Breast epithelium (tissue), 4 donors: ENCODE results near the gene LRRC43. TPM values are rescaled to one million over a fixed set of nuclear protein-coding genes. Genes with fewer than 3 reads are reported as not detected.

Experiments
- DNase-seq, 2 donors: peaks; one replicate each; pipeline ENCODE4 v3.0.0-alpha.2; 2019; ENCODE audit warnings: low spot score in 2 of 2
- H3K27ac ChIP-seq, 2 donors: fragments of 200-600 bp; sonication (generic) in 1 of 2; one replicate each; pipeline ENCODE4 v1.5.1; 2016 to 2019; ENCODE audit warnings: mild to moderate bottlenecking in 1 of 2
- H3K27me3 ChIP-seq, 2 donors: fragments of 200-600 bp; sonication (generic) in 1 of 2; one replicate each; pipeline versions ENCODE4 v1.5.1 to v1.6.0; 2017 to 2019; ENCODE audit warnings: control low read depth in 1 of 2, mild to moderate bottlenecking in 1 of 2
- H3K36me3 ChIP-seq: fragments of 200-600 bp; one replicate; pipeline ENCODE4 v1.5.1; 2019
- H3K4me1 ChIP-seq, 2 donors: fragments of 200-600 bp; sonication (generic); one replicate each; pipeline ENCODE4 v1.5.1; 2016 to 2019; ENCODE audit warnings: control low read depth in 1 of 2
- H3K4me3 ChIP-seq, 3 donors: fragments of 200-600 bp; sonication (generic); 1 replicate in 2 of 3; 2 replicates in 1 of 3; pipeline ENCODE4 v1.5.1; 2016 to 2019; ENCODE audit warnings: mild to moderate bottlenecking in 3 of 3, moderate library complexity in 2 of 3
- H3K9me3 ChIP-seq, 2 donors: fragments of 200-600 bp; sonication (generic) in 1 of 2; one replicate each; pipeline ENCODE4 v1.5.1; 2016 to 2019; ENCODE audit warnings: control low read depth in 1 of 2
- POLR2A ChIP-seq: fragments of 450-650 bp; IDR thresholded peaks from one replicate; pipeline ENCODE4 v1.6.1; 2016; ENCODE audit warnings: antibody characterized with exemption, mild to moderate bottlenecking, moderate library complexity
- POLR2AphosphoS5 ChIP-seq, 3 donors: sonication (generic); formaldehyde crosslinking; IDR thresholded peaks; one replicate each; pipeline ENCODE4 v1.6.1; 2017; ENCODE audit warnings: antibody characterized with exemption in 3 of 3
- intact Hi-C: fragments of 100-400 bp; cut with DNase I; formaldehyde crosslinking; loops from one replicate; pipeline ENCODE4 v1.15.1; 2023; ENCODE audit warnings: low total_unique reads
- total RNA-seq, 3 donors: library from RNA; depleted of rRNA; stranded (reverse); fragments of >200 nt; gene quantifications; one replicate each; pipeline ENCODE4 v1.1.0, GENCODE V29; 2016
- TF ChIP-seq, protein P1 (sequence below), 3 donors: fragments of 450-650 bp; IDR thresholded peaks; one replicate each; pipeline ENCODE4 v1.5.1; 2016 to 2017; ENCODE audit warnings: antibody characterized with exemption in 3 of 3, mild to moderate bottlenecking in 3 of 3, moderate library complexity in 3 of 3

LRRC43 gene
- total RNA-seq, 3 donors from 2014 or later, result 0.66 to 2.3 (median 0.80) TPM

DNA sequence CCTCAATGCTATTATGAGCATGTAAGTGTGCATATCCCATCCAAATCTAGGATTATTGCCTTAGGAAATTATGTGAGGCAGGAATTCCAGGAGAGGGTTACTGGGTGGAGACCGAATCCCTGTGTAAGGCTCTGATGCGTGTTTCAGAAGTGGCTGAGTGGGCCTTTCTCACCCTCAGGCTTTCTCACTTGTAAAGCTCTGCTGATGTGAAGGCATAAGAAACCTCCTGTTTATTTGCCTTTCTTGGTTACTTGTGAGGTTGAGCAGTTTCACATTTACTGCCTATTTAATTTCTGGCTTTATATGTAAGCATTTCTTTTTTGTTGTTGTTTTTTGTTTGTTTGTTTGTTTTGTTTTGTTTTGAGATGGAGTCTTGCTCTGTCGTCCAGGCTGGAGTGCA lies 19.9 kb upstream of the LRRC43 start:
- Histone ChIP-seq H3K4me1 (no peaks in the 10 kb centered on the region), H3K27ac (no peak overlapping the region), H3K36me3 (no peaks in the 10 kb centered on the region), H3K4me3 (no peak overlapping the region), H3K9me3 (no peaks in the 10 kb centered on the region), H3K27me3 (no peaks in the 10 kb centered on the region)
- intact Hi-C loops, result no loop called here
- TF ChIP-seq POLR2AphosphoS5 (IDR thresholded peaks at IDR 0.05) (no peak), POLR2A (no peak)
- TF ChIP-seq, protein P1, sequence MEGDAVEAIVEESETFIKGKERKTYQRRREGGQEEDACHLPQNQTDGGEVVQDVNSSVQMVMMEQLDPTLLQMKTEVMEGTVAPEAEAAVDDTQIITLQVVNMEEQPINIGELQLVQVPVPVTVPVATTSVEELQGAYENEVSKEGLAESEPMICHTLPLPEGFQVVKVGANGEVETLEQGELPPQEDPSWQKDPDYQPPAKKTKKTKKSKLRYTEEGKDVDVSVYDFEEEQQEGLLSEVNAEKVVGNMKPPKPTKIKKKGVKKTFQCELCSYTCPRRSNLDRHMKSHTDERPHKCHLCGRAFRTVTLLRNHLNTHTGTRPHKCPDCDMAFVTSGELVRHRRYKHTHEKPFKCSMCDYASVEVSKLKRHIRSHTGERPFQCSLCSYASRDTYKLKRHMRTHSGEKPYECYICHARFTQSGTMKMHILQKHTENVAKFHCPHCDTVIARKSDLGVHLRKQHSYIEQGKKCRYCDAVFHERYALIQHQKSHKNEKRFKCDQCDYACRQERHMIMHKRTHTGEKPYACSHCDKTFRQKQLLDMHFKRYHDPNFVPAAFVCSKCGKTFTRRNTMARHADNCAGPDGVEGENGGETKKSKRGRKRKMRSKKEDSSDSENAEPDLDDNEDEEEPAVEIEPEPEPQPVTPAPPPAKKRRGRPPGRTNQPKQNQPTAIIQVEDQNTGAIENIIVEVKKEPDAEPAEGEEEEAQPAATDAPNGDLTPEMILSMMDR (IDR thresholded peaks at IDR 0.05), result no peak
- no peak for DNase-seq

DNA sequence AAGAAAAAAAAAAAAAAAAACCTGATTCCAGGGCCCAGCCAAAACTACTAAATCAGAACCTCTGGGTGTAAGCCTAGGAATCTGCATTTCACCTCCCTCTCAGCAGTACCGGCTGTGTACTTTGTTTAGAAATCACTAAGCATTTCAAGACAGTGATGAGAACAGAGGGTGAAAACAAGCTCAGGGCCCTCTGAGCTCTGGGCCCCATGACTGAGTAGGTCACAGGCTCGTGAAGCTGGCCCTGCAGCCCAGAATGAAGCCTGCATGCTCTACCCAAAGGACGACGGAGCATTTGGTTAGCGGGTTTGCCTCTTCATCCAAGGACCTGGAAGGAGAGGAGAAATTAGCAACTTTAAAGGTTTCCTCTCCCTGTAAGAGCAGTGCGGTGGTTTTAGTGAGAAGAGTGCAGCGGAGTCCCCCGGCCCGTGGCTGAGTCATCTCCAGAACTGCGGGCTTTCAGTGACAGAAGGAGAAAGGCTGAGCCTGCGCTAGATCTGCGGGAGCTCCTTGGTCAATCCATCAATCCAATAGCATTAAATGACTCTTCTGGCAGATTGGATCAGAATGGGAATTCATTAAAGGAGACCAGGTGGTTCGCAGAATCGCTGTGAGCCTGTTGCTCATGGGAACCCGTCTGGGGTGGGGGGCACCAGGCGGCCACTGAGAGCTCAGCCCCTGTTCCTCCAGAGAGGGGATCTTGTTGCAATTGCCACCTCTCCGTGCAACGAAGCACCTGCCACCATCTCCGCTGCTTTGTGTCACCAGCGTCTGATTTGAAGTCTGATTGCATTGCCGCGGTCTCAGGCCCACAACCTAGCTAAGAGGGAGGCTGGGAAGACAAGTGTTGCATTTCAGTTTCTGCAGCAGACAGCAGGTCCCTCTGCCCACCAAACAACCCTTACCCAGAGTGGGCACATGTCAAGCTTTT lies 16.2 kb upstream of the LRRC43 start:
- Histone ChIP-seq H3K27me3 (no peaks in the 10 kb centered on the region), H3K9me3 (no peaks in the 10 kb centered on the region), H3K36me3 (no peaks in the 10 kb centered on the region), H3K27ac (no peak overlapping the region), H3K4me1 (no peaks in the 10 kb centered on the region), H3K4me3 (no peak overlapping the region)
- DNase-seq, result no peak
- intact Hi-C loops, result no loop called here
- TF ChIP-seq, protein P1 (IDR thresholded peaks at IDR 0.05), result no peak
- TF ChIP-seq POLR2AphosphoS5 (IDR thresholded peaks at IDR 0.05) (no peak), POLR2A (no peak)

DNA sequence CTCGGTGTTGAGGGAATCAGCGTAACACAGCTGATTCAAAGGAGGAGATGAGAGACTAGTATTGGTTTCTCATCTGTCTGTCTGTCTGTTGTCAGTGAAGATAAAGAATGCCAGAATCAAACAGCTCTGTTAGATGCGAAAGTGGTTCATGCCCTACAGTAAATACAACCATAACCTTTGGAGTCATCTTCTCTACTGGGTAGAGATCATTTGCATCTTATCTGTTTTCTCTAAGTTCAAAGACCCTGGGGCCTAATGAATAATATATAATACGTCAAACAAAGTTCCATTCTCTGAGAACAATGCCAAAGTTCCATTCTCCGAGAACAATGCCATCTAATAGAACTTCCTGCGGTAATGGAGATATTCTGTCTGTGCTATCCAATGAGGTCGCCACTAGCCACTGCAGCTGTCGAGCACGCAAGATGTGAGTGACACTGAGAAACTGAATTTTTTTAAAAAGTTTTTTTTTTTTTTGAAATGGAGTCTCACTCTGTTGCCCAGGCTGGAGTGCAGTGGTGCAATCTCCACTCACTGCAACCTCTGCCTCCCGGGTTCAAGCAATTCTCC lies 15.5 kb upstream of the LRRC43 start:
- H3K36me3 ChIP-seq, result no peaks in the 10 kb centered on the region
- TF ChIP-seq, protein P1 (IDR thresholded peaks at IDR 0.05), result no peak
- no peak for TF ChIP-seq POLR2A
- no peak for TF ChIP-seq POLR2AphosphoS5 (IDR thresholded peaks at IDR 0.05)
- no peak for DNase-seq
- H3K4me1 ChIP-seq, result no peaks in the 10 kb centered on the region
- intact Hi-C loops, result no loop called here
- H3K27ac ChIP-seq, result no peak overlapping the region
- no peaks in the 10 kb centered on the region for H3K9me3 ChIP-seq
- no peaks in the 10 kb centered on the region for H3K27me3 ChIP-seq
- H3K4me3 ChIP-seq, result no peak overlapping the region

DNA sequence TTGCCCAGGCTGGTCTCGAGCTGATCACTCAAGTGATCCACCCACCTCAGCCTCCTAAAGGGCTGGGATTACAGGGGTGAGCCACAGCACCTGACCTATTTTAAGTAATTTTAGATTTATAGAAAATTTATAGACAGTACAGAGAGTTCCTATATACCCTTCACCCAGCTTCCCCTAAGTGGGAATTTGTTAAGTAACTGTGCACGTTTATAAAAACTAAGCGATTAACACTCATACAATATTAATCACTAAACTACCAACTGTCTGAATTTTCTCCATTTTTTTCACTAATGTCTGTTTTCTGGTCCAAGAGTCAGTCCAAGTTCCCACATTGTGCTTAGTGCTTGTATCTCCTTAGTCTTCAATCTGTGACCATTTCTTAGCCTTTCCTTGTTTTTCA lies 14.4 kb upstream of the LRRC43 start:
- Histone ChIP-seq H3K9me3 (no peaks in the 10 kb centered on the region), H3K27me3 (no peaks in the 10 kb centered on the region), H3K27ac (no peak overlapping the region), H3K4me3 (no peak overlapping the region), H3K4me1 (no peaks in the 10 kb centered on the region), H3K36me3 (no peaks in the 10 kb centered on the region)
- TF ChIP-seq POLR2A (no peak), POLR2AphosphoS5 (IDR thresholded peaks at IDR 0.05) (no peak)
- TF ChIP-seq, protein P1 (IDR thresholded peaks at IDR 0.05), result no peak
- no peak for DNase-seq
- intact Hi-C loops, result no loop called here

DNA sequence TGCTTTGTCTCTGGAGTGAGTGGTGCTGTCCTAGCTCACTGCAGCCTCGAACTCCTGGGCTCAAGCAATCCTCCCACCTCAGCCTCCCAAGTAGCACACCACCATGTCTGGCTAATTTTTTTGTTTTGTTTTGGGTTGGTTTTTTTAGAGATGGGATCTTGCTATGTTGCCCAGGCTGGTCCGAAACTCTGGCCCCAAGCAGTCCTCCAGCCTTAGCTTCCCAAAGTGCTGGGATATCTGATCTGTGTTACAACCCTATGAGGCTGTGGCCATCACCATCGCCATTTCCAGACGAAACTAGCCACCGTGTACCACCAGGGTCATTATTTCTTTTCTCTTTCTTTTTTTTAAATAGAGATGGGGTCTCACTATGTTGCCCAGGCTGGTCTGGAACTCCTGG lies 11.5 kb upstream of the LRRC43 start:
- no peak for DNase-seq
- Histone ChIP-seq H3K36me3 (no peaks in the 10 kb centered on the region), H3K27ac (no peak overlapping the region), H3K4me3 (no peak overlapping the region), H3K9me3 (no peaks in the 10 kb centered on the region), H3K4me1 (no peaks in the 10 kb centered on the region), H3K27me3 (no peaks in the 10 kb centered on the region)
- intact Hi-C loops, result no loop called here
- no peak for TF ChIP-seq POLR2A
